HCT116 (cell line): Measurements from ENCODE around the gene PRKG1.

ENCODE experiments used
- CEBPB ChIP-seq: IDR thresholded peaks from 2 replicates; pipeline ENCODE4 v1.6.1; 2012; ENCODE audit warnings: low read depth
- EZH2phosphoT487 ChIP-seq: fragments of 200-600 bp; IDR thresholded peaks from 2 replicates; pipeline ENCODE4 v1.6.1; 2018; ENCODE audit warnings: antibody characterized with exemption, borderline replicate concordance
- FOSL1 ChIP-seq: IDR thresholded peaks from 2 replicates; pipeline ENCODE4 v1.6.1; 2012; ENCODE audit warnings: low read depth
- JUND ChIP-seq: IDR thresholded peaks from 2 replicates; pipeline ENCODE4 v1.6.1; 2012
- POLR2AphosphoS5 ChIP-seq: IDR thresholded peaks from 2 replicates; pipeline ENCODE4 v1.6.1; 2011; ENCODE audit warnings: mild to moderate bottlenecking, low read depth, low read length, moderate library complexity
- RAD21 ChIP-seq: IDR thresholded peaks from 2 replicates; pipeline ENCODE4 v1.6.1; 2012; ENCODE audit warnings: low read depth, mild to moderate bottlenecking
- SIN3A ChIP-seq: IDR thresholded peaks from 2 replicates; pipeline ENCODE4 v1.6.1; 2012; ENCODE audit warnings: low read depth
- SRF ChIP-seq: IDR thresholded peaks from 2 replicates; pipeline ENCODE4 v1.6.1; 2012; ENCODE audit warnings: low read depth
- YY1 ChIP-seq: IDR thresholded peaks from 2 replicates; pipeline ENCODE4 v1.6.1; 2011; ENCODE audit warnings: low read length, low read depth, moderate library complexity, mild to moderate bottlenecking; ENCODE audit not compliant: insufficient replicate concordance; ENCODE audit errors: extremely low read depth
- TF ChIP-seq, protein P1 (sequence below), 3 experiments: fragments of 200-600 bp in 1 of 3; sonication (generic) in 1 of 3; IDR thresholded peaks in 2 of 3; conservative IDR thresholded peaks in 1 of 3; 2 replicates each; pipeline ENCODE4 v1.5.1; 2012 to 2017; ENCODE audit warnings: low read depth in 2 of 3, low read length in 2 of 3, antibody characterized with exemption in 1 of 3, borderline replicate concordance in 1 of 3, control low read depth in 1 of 3, mild to moderate bottlenecking in 1 of 3, mixed read lengths in 1 of 3, mixed run types in 1 of 3, moderate library complexity in 1 of 3; ENCODE audit not compliant: insufficient read depth in 1 of 3
- TF ChIP-seq, protein P2 (sequence below): IDR thresholded peaks from 2 replicates; pipeline ENCODE4 v1.6.1; 2012
- TF ChIP-seq, protein P3 (sequence below): IDR thresholded peaks from 2 replicates; pipeline ENCODE4 v1.6.1; 2012; ENCODE audit warnings: low read depth
- TF ChIP-seq, protein P4 (sequence below): IDR thresholded peaks from 2 replicates; pipeline ENCODE4 v1.6.1; 2012
- TF ChIP-seq, protein P5 (sequence below): IDR thresholded peaks from 2 replicates; pipeline ENCODE4 v1.6.1; 2011; ENCODE audit warnings: mild to moderate bottlenecking, low read length, moderate library complexity; ENCODE audit not compliant: insufficient replicate concordance; ENCODE audit errors: extremely low read depth

DNA sequence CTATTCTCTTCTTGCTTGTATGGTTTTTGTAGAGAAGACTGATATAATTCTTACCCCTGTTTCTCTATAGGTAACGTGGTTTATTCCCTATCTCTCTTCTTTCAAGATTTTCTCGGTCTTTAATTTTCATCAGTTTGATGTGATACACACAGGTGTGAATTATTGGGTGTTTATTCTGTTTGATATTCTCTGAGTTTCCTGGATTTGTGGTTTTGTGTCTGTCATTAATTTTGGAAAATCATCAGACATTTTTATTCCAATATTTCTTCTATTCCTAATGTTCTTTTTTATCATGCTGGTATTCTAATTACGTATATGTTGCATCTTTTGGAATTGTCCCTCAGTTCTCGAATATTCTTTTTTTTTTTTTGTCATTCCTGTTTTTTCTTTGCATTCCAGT, 850.1 kb downstream of the PRKG1 start:
- TF ChIP-seq YY1 (no peak), SRF (no peak), EZH2phosphoT487 (no peak), CEBPB (no peak), POLR2AphosphoS5 (no peak), JUND (no peak), RAD21 (no peak), FOSL1 (no peak), SIN3A (no peak)
- TF ChIP-seq, protein P1, sequence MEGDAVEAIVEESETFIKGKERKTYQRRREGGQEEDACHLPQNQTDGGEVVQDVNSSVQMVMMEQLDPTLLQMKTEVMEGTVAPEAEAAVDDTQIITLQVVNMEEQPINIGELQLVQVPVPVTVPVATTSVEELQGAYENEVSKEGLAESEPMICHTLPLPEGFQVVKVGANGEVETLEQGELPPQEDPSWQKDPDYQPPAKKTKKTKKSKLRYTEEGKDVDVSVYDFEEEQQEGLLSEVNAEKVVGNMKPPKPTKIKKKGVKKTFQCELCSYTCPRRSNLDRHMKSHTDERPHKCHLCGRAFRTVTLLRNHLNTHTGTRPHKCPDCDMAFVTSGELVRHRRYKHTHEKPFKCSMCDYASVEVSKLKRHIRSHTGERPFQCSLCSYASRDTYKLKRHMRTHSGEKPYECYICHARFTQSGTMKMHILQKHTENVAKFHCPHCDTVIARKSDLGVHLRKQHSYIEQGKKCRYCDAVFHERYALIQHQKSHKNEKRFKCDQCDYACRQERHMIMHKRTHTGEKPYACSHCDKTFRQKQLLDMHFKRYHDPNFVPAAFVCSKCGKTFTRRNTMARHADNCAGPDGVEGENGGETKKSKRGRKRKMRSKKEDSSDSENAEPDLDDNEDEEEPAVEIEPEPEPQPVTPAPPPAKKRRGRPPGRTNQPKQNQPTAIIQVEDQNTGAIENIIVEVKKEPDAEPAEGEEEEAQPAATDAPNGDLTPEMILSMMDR (IDR thresholded peaks at IDR 0.05 in 2 of 3, conservative IDR thresholded peaks at IDR 0.05 in 1 of 3; ENCODE audit: borderline replicate concordance in 1 of 3, insufficient read depth in 1 of 3, low read depth in 2 of 3, low read length in 2 of 3), result no peak
- TF ChIP-seq, protein P2, sequence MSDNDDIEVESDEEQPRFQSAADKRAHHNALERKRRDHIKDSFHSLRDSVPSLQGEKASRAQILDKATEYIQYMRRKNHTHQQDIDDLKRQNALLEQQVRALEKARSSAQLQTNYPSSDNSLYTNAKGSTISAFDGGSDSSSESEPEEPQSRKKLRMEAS, result no peak
- TF ChIP-seq, protein P3, sequence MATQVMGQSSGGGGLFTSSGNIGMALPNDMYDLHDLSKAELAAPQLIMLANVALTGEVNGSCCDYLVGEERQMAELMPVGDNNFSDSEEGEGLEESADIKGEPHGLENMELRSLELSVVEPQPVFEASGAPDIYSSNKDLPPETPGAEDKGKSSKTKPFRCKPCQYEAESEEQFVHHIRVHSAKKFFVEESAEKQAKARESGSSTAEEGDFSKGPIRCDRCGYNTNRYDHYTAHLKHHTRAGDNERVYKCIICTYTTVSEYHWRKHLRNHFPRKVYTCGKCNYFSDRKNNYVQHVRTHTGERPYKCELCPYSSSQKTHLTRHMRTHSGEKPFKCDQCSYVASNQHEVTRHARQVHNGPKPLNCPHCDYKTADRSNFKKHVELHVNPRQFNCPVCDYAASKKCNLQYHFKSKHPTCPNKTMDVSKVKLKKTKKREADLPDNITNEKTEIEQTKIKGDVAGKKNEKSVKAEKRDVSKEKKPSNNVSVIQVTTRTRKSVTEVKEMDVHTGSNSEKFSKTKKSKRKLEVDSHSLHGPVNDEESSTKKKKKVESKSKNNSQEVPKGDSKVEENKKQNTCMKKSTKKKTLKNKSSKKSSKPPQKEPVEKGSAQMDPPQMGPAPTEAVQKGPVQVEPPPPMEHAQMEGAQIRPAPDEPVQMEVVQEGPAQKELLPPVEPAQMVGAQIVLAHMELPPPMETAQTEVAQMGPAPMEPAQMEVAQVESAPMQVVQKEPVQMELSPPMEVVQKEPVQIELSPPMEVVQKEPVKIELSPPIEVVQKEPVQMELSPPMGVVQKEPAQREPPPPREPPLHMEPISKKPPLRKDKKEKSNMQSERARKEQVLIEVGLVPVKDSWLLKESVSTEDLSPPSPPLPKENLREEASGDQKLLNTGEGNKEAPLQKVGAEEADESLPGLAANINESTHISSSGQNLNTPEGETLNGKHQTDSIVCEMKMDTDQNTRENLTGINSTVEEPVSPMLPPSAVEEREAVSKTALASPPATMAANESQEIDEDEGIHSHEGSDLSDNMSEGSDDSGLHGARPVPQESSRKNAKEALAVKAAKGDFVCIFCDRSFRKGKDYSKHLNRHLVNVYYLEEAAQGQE, result no peak
- TF ChIP-seq, protein P4, sequence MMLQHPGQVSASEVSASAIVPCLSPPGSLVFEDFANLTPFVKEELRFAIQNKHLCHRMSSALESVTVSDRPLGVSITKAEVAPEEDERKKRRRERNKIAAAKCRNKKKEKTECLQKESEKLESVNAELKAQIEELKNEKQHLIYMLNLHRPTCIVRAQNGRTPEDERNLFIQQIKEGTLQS, result no peak
- TF ChIP-seq, protein P5, sequence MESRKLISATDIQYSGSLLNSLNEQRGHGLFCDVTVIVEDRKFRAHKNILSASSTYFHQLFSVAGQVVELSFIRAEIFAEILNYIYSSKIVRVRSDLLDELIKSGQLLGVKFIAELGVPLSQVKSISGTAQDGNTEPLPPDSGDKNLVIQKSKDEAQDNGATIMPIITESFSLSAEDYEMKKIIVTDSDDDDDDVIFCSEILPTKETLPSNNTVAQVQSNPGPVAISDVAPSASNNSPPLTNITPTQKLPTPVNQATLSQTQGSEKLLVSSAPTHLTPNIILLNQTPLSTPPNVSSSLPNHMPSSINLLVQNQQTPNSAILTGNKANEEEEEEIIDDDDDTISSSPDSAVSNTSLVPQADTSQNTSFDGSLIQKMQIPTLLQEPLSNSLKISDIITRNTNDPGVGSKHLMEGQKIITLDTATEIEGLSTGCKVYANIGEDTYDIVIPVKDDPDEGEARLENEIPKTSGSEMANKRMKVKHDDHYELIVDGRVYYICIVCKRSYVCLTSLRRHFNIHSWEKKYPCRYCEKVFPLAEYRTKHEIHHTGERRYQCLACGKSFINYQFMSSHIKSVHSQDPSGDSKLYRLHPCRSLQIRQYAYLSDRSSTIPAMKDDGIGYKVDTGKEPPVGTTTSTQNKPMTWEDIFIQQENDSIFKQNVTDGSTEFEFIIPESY, result no peak
